ENCODE results near the gene RTP4.
"Not testable (repeated sequence)": the region's sequence is repeated elsewhere in the genome, so short reads cannot be mapped to it uniquely, and the experiment has no call there.

RTP4 gene

DNA sequence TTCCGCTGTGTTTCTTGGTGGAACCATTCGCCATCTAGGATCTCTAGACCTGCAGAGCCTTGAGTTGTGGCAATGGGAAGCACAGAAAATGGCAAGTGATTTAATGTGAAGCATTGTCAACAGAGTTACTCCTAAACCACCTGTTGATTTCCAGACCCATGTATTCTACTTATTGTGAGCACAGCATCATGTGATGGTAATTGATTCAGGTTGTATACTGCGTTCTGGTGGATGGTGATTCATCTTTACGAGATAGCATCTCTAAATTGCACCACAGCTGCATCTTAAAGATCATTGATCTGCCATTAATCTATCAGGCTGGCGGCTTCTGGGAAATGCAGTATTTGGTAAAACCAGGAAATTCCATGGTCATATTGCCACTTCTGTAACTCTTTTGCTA lies 7.4 kb downstream of the RTP4 start:
- DNase-seq: no peak

DNA sequence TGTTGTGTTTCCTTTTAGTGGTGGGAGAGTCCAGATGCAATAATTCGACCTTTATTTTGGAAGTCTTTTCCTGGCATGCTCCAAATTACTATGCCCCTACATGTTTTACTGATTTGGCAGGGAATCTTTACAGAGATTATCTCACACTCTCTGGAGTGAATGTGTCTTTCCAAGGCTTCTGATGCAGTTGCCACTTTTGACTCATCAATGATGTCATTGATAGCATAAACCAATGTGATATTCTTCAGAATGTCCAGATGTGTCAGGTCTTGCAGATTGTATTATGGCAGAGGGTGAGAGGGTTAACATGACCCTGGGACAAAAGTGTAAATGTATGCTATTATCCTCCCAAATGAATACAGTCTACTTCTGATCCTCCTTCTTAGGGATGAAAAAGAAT lies 9.7 kb downstream of the RTP4 start:
- no peak for DNase-seq

DNA sequence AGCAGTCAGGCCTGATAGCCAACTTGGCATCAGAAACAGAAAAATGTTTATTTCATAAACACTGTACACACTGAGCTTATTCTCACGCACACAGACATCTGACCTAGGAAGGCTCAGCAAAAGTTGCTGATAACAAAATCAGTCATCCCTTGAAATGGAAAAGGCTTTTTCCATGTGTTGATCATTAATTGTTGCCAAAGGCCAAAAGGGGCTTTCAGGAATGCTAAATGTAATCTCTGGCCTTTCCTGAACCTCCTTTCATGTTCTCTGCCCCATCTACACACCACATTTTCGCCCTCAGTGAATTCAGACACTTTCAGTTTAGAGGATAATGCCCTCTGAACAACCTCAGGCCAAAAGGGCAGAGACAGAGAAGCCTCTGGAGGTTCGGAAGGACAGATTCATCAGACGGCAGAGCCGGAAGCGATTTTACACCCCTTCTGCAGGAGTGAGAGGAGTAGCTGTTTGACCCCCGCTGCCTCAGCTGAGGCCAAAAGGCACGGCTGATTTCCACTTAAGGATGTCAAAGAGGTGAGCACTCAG lies 14.5 kb downstream of the RTP4 start:
- no peak for DNase-seq

DNA sequence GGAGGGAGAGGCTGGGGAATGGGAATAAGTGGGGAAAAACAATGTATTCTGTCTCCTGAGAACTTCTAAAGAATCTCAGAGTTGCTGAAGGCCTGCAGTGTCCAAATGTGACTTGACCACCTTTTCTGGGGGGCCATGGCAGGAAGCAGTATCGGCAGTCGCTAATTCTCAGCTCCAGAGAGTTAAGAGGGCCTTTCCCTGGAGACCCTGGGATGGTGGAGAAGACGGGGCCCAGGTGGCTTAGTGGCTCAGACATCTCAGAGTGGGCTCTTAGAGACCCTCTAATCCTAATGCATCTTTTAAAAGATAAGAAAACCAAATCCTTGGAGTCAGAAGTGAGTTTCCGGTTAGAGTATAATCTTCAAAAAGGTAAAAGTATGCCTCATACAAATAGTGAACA lies 15.1 kb downstream of the RTP4 start:
- DNase-seq: no peak

DNA sequence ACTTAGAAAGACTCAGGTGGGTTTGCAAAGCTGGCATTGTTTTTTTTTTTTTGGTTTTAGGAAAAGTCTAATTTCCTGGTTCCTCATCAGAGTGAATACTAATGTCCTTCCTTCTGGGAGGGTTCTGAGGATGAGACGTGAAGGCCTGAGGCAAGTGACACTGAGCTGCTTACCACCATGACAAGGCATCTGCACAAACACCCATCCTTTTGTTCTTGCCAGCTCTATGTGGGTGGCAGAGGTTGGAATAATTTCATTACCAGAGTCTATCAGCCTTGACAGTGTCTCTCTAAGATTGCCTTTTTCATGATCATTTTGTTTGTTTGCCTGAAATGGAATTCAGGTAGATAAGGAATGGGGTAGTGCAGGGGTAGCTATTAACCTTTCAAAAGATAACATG lies 17.1 kb downstream of the RTP4 start:
- no peak for DNase-seq

DNA sequence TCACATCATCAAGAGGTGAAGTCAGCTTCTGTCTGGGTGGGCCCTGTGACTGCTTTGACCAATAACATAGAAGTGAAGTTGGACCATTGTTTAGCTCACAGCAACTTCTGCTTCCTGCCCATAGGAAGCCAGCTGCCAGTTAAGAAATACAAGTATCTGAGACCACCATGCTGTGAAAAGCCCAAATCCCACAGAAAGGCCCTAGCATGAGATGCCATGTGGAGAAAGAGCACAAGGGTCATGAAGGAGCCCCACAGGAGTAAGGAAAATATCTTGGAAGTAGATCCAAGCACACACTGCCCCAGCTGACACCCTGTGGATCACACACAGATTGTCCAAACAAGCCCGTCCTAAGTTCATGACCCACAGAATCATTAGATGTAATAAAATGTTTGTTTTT lies 28.5 kb downstream of the RTP4 start:
- no peak for DNase-seq

DNA sequence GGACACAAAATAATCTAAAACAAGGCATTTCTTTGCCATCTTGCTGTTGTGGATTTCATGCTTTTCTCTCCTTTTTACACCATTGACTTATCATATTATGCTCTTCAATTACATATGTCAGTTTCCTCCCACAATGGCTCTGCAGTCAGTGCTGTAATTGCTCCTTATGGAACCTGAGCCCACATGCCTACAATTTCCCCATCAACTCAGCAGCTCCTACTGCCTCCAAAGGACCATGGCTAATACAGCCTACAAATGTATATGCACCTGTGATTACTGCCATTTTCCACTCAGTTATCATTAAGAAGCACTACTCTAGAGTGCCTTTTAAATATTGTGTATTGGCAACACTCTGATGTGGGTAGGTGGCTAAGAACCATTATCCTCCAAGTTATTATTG lies 30.8 kb downstream of the RTP4 start:
- DNase-seq: no peak

DNA sequence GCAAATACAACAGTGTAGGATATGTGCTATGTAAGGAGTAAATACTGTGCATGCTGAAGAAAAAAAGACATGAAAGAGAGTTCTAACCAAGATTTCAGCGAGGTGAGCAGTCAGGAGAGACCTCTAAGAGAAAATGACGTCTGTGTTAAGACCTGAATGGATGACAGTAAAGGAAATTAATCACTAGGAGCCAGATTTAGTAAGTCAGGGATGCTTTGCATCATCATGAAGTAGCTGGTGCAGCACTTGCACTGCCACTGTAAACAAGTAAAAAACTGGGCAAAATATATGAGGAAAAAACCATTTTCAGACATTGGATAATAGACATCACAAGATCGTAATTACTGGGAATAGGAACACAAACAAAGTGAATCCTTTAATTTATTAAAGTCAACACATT lies 32.6 kb downstream of the RTP4 start:
- DNase-seq: no peak

DNA sequence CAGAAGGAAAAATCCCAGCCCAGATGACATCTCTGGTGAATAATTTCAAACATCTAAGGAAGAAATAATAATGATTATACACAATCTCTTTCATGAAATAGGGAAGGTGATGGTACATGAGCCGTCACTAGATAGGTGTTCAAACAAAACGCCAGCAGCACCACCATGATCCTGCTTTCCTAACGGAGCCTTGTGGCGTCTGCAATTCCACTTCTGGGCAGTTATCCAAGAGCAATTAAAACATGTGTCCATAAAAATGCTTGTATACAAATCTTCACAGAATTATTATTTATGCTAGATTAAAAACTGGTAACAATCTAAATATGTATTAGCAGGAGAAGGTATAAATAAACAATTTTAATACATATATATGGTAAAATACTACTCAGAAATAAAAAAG lies 33.7 kb downstream of the RTP4 start:
- DNase-seq: no peak

DNA sequence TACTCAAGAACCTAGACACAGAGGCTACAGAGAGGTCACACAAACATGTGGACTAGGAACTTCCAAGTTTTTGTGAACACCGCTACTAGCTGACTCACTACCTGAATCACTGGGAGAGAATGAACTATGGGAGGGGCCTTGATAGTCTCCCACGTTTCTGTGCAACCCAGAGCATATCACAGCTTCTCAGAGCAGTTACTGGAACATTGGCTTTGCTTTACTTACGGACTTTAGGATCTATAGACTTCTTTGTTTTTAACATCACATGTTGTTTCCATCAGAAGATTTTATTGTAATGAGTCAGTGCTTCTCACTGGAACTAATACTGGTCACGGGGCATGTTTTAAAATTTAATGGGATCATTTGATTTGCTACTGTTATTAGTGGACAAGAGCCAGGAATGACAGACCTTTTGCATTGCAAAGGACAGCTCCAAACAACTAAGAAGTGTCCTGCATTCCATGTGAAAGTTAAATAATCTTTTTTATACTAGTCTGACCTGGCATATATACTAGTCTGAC lies 35.6 kb downstream of the RTP4 start:
- no peak for DNase-seq

DNA sequence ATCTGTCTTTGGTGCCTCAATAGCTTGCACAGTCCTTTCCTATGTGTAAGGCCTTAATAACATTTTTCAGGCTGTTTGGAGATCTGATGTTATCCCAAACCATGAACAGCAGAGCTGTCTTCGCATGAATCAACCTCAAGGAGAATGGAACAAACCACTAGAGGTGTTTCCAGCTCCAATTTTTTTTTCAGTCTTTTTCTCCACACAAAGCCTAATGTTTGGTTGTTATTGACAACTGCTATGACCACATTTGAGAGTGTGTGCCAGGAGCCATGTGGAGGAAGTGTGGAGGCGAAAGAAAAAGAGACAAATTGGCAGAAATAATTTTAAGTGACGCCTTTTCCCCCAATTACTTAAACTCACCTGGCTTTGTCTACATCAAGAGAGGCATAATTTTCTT lies 38.7 kb downstream of the RTP4 start:
- no peak for DNase-seq

DNA sequence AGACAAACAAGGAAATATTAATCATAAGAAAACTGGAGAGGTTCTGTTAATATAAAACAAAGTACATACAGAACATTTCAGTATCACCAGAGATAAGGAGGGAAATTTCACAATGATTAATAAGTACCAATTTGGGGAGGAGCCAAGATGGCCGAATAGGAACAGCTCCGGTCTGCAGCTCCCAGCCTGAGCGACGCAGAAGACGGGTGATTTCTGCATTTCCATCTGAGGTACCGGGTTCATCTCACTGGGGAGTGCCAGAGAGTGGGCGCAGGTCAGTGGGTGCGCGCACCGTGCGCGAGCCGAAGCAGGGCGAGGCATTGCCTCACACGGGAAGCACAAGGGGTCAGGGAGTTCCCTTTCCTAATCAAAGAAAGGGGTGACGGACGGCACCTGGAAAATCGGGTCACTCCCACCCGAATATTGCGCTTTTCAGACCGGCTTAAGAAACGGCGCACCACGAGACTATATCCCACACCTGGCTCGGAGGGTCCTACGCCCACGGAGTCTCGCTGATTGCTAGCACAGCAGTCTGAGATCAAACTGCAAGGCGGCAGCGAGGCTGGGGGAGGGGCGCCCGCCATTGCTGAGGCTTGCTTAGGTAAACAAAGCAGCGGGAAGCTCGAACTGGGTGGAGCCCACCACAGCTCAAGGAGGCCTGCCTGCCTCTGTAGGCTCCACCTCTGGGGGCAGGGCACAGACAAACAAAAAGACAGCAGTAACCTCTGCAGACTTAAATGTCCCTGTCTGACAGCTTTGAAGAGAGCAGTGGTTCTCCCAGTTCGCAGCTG lies 44.0 kb downstream of the RTP4 start:
- DNase-seq: not testable (repeated sequence)

All from activated CD4-positive, alpha-beta T cell treated with anti-CD3 and anti-CD28 coated beads, Interleukin-2, amount 50 U/mL, for 1 hour (primary cell).